Endodermal cell (in vitro differentiated cells): ENCODE data around the gene MYCN. TPM values are rescaled to one million over a fixed set of nuclear protein-coding genes. Genes with fewer than 3 reads are reported as not detected.

Experiments
- DNase-seq: peaks from one replicate; pipeline ENCODE4 v3.0.0-alpha.2; 2017
- H3K27ac ChIP-seq: 2 replicates; pipeline ENCODE4 v1.5.1; 2013; ENCODE audit warnings: mild to moderate bottlenecking, low read depth, low read length, moderate library complexity
- H3K27me3 ChIP-seq: 2 replicates; pipeline ENCODE4 v1.6.1; 2013; ENCODE audit warnings: mild to moderate bottlenecking, low read length, moderate library complexity; ENCODE audit not compliant: insufficient read depth, control insufficient read depth, poor library complexity, severe bottlenecking
- H3K36me3 ChIP-seq: 2 replicates; pipeline ENCODE4 v1.7.0; 2013; ENCODE audit warnings: mild to moderate bottlenecking, low read length, moderate library complexity; ENCODE audit not compliant: control insufficient read depth, insufficient read depth
- H3K4me1 ChIP-seq: one replicate; pipeline ENCODE4 v1.7.0; 2013; ENCODE audit warnings: low read length; ENCODE audit not compliant: control insufficient read depth, insufficient read depth
- H3K4me3 ChIP-seq: 2 replicates; pipeline ENCODE4 v1.5.1; 2013; ENCODE audit warnings: mild to moderate bottlenecking, low read length, moderate library complexity
- H3K9ac ChIP-seq: 2 replicates; pipeline ENCODE4 v1.6.1; 2013; ENCODE audit warnings: mild to moderate bottlenecking, low read length, moderate library complexity; ENCODE audit not compliant: poor library complexity, severe bottlenecking; ENCODE audit errors: extremely low read depth
- H3K9me3 ChIP-seq: 2 replicates; pipeline ENCODE4 v1.6.1; 2013; ENCODE audit warnings: mild to moderate bottlenecking, low read length, moderate library complexity; ENCODE audit not compliant: control insufficient read depth
- H3K27ac Mint-ChIP-seq: 2 replicates; pipeline ENCODE4 v1.8.0; 2020; ENCODE audit warnings: mixed read lengths
- H3K27me3 Mint-ChIP-seq: 2 replicates; pipeline ENCODE4 v1.8.0; 2021; ENCODE audit warnings: mild to moderate bottlenecking, mixed read lengths; ENCODE audit not compliant: insufficient read depth
- H3K36me3 Mint-ChIP-seq: 2 replicates; pipeline ENCODE4 v1.8.0; 2020; ENCODE audit warnings: low read depth, mixed read lengths
- H3K4me1 Mint-ChIP-seq: 2 replicates; pipeline ENCODE4 v1.8.0; 2020; ENCODE audit warnings: mixed read lengths
- H3K4me3 Mint-ChIP-seq: 2 replicates; pipeline ENCODE4 v1.8.0; 2020; ENCODE audit warnings: mild to moderate bottlenecking, moderate library complexity, mixed read lengths
- H3K9me3 Mint-ChIP-seq: 2 replicates; pipeline ENCODE4 v1.8.0; 2020; ENCODE audit warnings: mild to moderate bottlenecking, mixed read lengths
- CTCF ChIP-seq: fragments of 200-600 bp; sonication (generic); conservative IDR thresholded peaks from 2 replicates; pipeline ENCODE4 v1.5.0; 2021; ENCODE audit warnings: antibody characterized with exemption, mild to moderate bottlenecking
- WGBS, 2 experiments: methylation state at CpG; one replicate each; pipeline versions ENCODE4 v1.1.5 to v1.1.7; 2013; ENCODE audit warnings: missing lambda C conversion rate in 2 of 2, mixed read lengths in 1 of 2; ENCODE audit not compliant: insufficient coverage in 1 of 2, insufficient read length in 1 of 2; 5-methylcytosine and 5-hydroxymethylcytosine counted together
- total RNA-seq, 2 donors: library from RNA; stranded (reverse); fragmentation: NEBNext Ultra II Directional in 1 of 2; extraction: Animal tissue kit (Norgen Biotek cat#: 25700) in 1 of 2; gene quantifications; 2 replicates in 1 of 2; 3 replicates in 1 of 2; pipeline ENCODE4 v1.2.1, GENCODE V29; 2021

Gene MYCN
- total RNA-seq, 2 donors from 2014 or later: 36.8 to 52.3 TPM

- H3K27me3 Mint-ChIP-seq: no peaks in the 10 kb centered on the region
Observed at GRCh38 chr2:15930589-15931318, 9.6 kb upstream of the MYCN start.

GRCh38 chr2:15931319-15931890 lies 8.9 kb upstream of the MYCN start:
- H3K4me1 ChIP-seq: no peaks in the 10 kb centered on the region
- peaks cover 4% of the 10 kb centered on the region for H3K9me3 Mint-ChIP-seq

More at GRCh38 chr2:15930589-15931318, 9.6 kb upstream of the MYCN start:
- Histone ChIP-seq H3K27me3 (no peaks in the 10 kb centered on the region), H3K4me1 (no peaks in the 10 kb centered on the region), H3K4me3 (no peak overlapping the region), H3K36me3 (no peaks in the 10 kb centered on the region), H3K9me3 (no peaks in the 10 kb centered on the region), H3K9ac (no peak overlapping the region), H3K27ac (no peak overlapping the region)
- no peaks in the 10 kb centered on the region for H3K4me1 Mint-ChIP-seq
- H3K4me3 Mint-ChIP-seq: no peak overlapping the region
- 96 to 100% methylated on average over 3 to 5 of the region's 5 CpGs for WGBS, 2 experiments
- no peaks in the 10 kb centered on the region for H3K36me3 Mint-ChIP-seq
- no peak for DNase-seq
- H3K27ac Mint-ChIP-seq: no peak overlapping the region
- H3K9me3 Mint-ChIP-seq: peaks cover 4% of the 10 kb centered on the region
- no peak for TF ChIP-seq CTCF

GRCh38 chr2:15931950-15932349 lies 8.4 kb upstream of the MYCN start:
- H3K9me3 Mint-ChIP-seq: peaks cover 4% of the 10 kb centered on the region
- H3K4me1 Mint-ChIP-seq: no peaks in the 10 kb centered on the region
- 96 to 100% methylated on average over 2 to 5 of the region's 5 CpGs for WGBS, 2 experiments
- H3K27ac ChIP-seq: no peak overlapping the region
- no peak for TF ChIP-seq CTCF
- H3K27me3 ChIP-seq: no peaks in the 10 kb centered on the region
- no peak overlapping the region for H3K27ac Mint-ChIP-seq
- H3K27me3 Mint-ChIP-seq: no peaks in the 10 kb centered on the region
- no peak overlapping the region for H3K4me3 ChIP-seq
- no peaks in the 10 kb centered on the region for H3K9me3 ChIP-seq
- no peak for DNase-seq
- H3K4me1 ChIP-seq: no peaks in the 10 kb centered on the region
- H3K36me3 Mint-ChIP-seq: no peaks in the 10 kb centered on the region
- no peak overlapping the region for H3K9ac ChIP-seq
- no peaks in the 10 kb centered on the region for H3K36me3 ChIP-seq
- H3K4me3 Mint-ChIP-seq: no peak overlapping the region

More at GRCh38 chr2:15931319-15931890, 8.9 kb upstream of the MYCN start:
- Mint-ChIP-seq H3K36me3 (no peaks in the 10 kb centered on the region), H3K27ac (no peak overlapping the region), H3K4me1 (no peaks in the 10 kb centered on the region), H3K4me3 (no peak overlapping the region), H3K27me3 (no peaks in the 10 kb centered on the region)
- 80 to 83% methylated on average over 1 to 2 of the region's 2 CpGs for WGBS, 2 experiments
- H3K36me3 ChIP-seq: no peaks in the 10 kb centered on the region
- no peaks in the 10 kb centered on the region for H3K9me3 ChIP-seq
- no peak for TF ChIP-seq CTCF
- no peak overlapping the region for H3K4me3 ChIP-seq
- no peak overlapping the region for H3K27ac ChIP-seq
- DNase-seq: no peak
- H3K9ac ChIP-seq: no peak overlapping the region
- no peaks in the 10 kb centered on the region for H3K27me3 ChIP-seq
